Stimulated activated naive B cell treated with anti-CD40 and anti-IgM and Interleukin-4, amounts not matched to agents 10 μg/mL and 1 μg/mL and 100 μg/mL, for 72 hours (primary cell): ENCODE measurements around the gene LHPP.

Experiments used
- ATAC-seq, 2 donors: fragments of 150-1000 bp; cut with Tn5 transposase; replicated peaks; 2 replicates each; pipeline ENCODE4 v1.10.0; 2021; ENCODE audit warnings: moderate library complexity in 1 of 2
- DNase-seq: peaks from one replicate; pipeline ENCODE4 v3.0.0; 2021
- H3K27ac Mint-ChIP-seq: one replicate; pipeline ENCODE4 v1.8.0; 2022; ENCODE audit warnings: mild to moderate bottlenecking, mixed read lengths
- H3K27me3 Mint-ChIP-seq, 2 donors: one replicate each; pipeline ENCODE4 v1.8.0; 2022; ENCODE audit warnings: mixed read lengths in 2 of 2
- H3K36me3 Mint-ChIP-seq, 2 donors: one replicate each; pipeline ENCODE4 v1.8.0; 2022; ENCODE audit warnings: mixed read lengths in 2 of 2, mild to moderate bottlenecking in 1 of 2
- H3K4me1 Mint-ChIP-seq, 2 donors: one replicate each; pipeline ENCODE4 v1.8.0; 2022; ENCODE audit warnings: mixed read lengths in 2 of 2, mild to moderate bottlenecking in 1 of 2
- H3K4me3 Mint-ChIP-seq, 2 donors: one replicate each; pipeline ENCODE4 v1.8.0; 2022; ENCODE audit warnings: mild to moderate bottlenecking in 2 of 2, mixed read lengths in 2 of 2, moderate library complexity in 1 of 2
- H3K9me3 Mint-ChIP-seq, 2 donors: one replicate each; pipeline ENCODE4 v1.8.0; 2022; ENCODE audit warnings: mixed read lengths in 2 of 2, mild to moderate bottlenecking in 1 of 2

LHPP gene

GRCh38 chr10:124568848-124569622 is 107.4 kb downstream of the LHPP start:
- H3K4me3 Mint-ChIP-seq: peak overlapping the region in 1 of 2 donors; percentile 29
- peaks cover 4 to 7% of the 10 kb centered on the region in 2 donors for H3K9me3 Mint-ChIP-seq
- no peak overlapping the region for H3K27ac Mint-ChIP-seq
- H3K4me1 Mint-ChIP-seq: peaks cover 39 to 80% of the 10 kb centered on the region in 2 donors
- H3K27me3 Mint-ChIP-seq: no peaks in the 10 kb centered on the region
- no peak for DNase-seq
- peaks cover 4 to 5% of the 10 kb centered on the region in 2 donors for H3K36me3 Mint-ChIP-seq
- ATAC-seq: peak in 1 of 2 donors; percentile 63

- H3K27ac Mint-ChIP-seq: peak overlapping the region; percentile 20
These were observed 108.2 kb downstream of the LHPP start for GRCh38 chr10:124569623-124570470.

GRCh38 chr10:124570646-124571045 is 109.0 kb downstream of the LHPP start:
- Mint-ChIP-seq H3K4me3 (no peak overlapping the region), H3K9me3 (peaks cover 4 to 7% of the 10 kb centered on the region in 2 donors), H3K4me1 (peaks cover 44 to 75% of the 10 kb centered on the region in 2 donors), H3K36me3 (peaks cover 4 to 5% of the 10 kb centered on the region in 2 donors), H3K27ac (peak overlapping the region; percentile 14), H3K27me3 (no peaks in the 10 kb centered on the region)
- DNase-seq: no peak
- ATAC-seq: peak; percentile 48 to 49

More at GRCh38 chr10:124569623-124570470, 108.2 kb downstream of the LHPP start:
- Mint-ChIP-seq H3K27me3 (no peaks in the 10 kb centered on the region), H3K4me3 (no peak overlapping the region), H3K36me3 (peaks cover 4 to 5% of the 10 kb centered on the region in 2 donors), H3K4me1 (peaks cover 41 to 76% of the 10 kb centered on the region in 2 donors), H3K9me3 (peaks cover 4 to 7% of the 10 kb centered on the region in 2 donors)
- ATAC-seq (peak; percentile 70 to 73), DNase-seq (no peak)

GRCh38 chr10:124572751-124573150 is 111.1 kb downstream of the LHPP start:
- DNase-seq: no peak
- ATAC-seq: no peak
- Mint-ChIP-seq H3K36me3 (peaks cover 4 to 7% of the 10 kb centered on the region in 2 donors), H3K27ac (no peak overlapping the region), H3K4me3 (peak overlapping the region in 1 of 2 donors; percentile 19), H3K9me3 (peaks cover 4 to 7% of the 10 kb centered on the region in 2 donors), H3K4me1 (peaks cover 41 to 67% of the 10 kb centered on the region in 2 donors), H3K27me3 (no peaks in the 10 kb centered on the region)

GRCh38 chr10:124573726-124574455 is 112.3 kb downstream of the LHPP start:
- Mint-ChIP-seq H3K27me3 (no peaks in the 10 kb centered on the region), H3K36me3 (peaks cover 4 to 7% of the 10 kb centered on the region in 2 donors), H3K9me3 (peaks cover 4 to 7% of the 10 kb centered on the region in 2 donors), H3K27ac (no peak overlapping the region), H3K4me1 (peaks cover 48 to 72% of the 10 kb centered on the region in 2 donors), H3K4me3 (no peak overlapping the region)
- DNase-seq (no peak), ATAC-seq (no peak)

GRCh38 chr10:124574456-124575070 is 112.9 kb downstream of the LHPP start:
- Mint-ChIP-seq H3K4me3 (no peak overlapping the region), H3K36me3 (peaks cover 4 to 7% of the 10 kb centered on the region in 2 donors), H3K27ac (no peak overlapping the region), H3K4me1 (peaks cover 42 to 65% of the 10 kb centered on the region in 2 donors), H3K9me3 (peaks cover 4 to 7% of the 10 kb centered on the region in 2 donors), H3K27me3 (no peaks in the 10 kb centered on the region)
- ATAC-seq: no peak
- DNase-seq: no peak

GRCh38 chr10:124575107-124576035 is 113.7 kb downstream of the LHPP start:
- H3K36me3 Mint-ChIP-seq: peaks cover 4 to 7% of the 10 kb centered on the region in 2 donors
- peaks cover 4 to 7% of the 10 kb centered on the region in 2 donors for H3K9me3 Mint-ChIP-seq
- no peaks in the 10 kb centered on the region for H3K27me3 Mint-ChIP-seq
- H3K4me3 Mint-ChIP-seq: no peak overlapping the region
- ATAC-seq (no peak), DNase-seq (no peak)
- H3K4me1 Mint-ChIP-seq: peaks cover 34 to 57% of the 10 kb centered on the region in 2 donors
- H3K27ac Mint-ChIP-seq: no peak overlapping the region

- Mint-ChIP-seq H3K27ac (no peak overlapping the region), H3K9me3 (peaks cover 3 to 4% of the 10 kb centered on the region in 2 donors), H3K36me3 (peaks cover 0 to 7% of the 10 kb centered on the region in 2 donors), H3K27me3 (no peaks in the 10 kb centered on the region), H3K4me1 (peaks cover 22 to 43% of the 10 kb centered on the region in 2 donors), H3K4me3 (no peak overlapping the region)
- DNase-seq: no peak
- no peak for ATAC-seq
These were observed 115.2 kb downstream of the LHPP start for GRCh38 chr10:124576526-124577420.

GRCh38 chr10:124577651-124578050 is 116.0 kb downstream of the LHPP start:
- Mint-ChIP-seq H3K4me1 (peaks cover 20 to 38% of the 10 kb centered on the region in 2 donors), H3K9me3 (peaks cover 3 to 4% of the 10 kb centered on the region in 2 donors), H3K36me3 (peaks cover 0 to 7% of the 10 kb centered on the region in 2 donors), H3K4me3 (no peak overlapping the region), H3K27me3 (no peaks in the 10 kb centered on the region), H3K27ac (no peak overlapping the region)
- ATAC-seq (no peak), DNase-seq (no peak)

- peaks cover 0 to 9% of the 10 kb centered on the region in 2 donors for H3K36me3 Mint-ChIP-seq
- no peaks in the 10 kb centered on the region for H3K27me3 Mint-ChIP-seq
- H3K27ac Mint-ChIP-seq: no peak overlapping the region
- peaks cover 21 to 45% of the 10 kb centered on the region in 2 donors for H3K4me1 Mint-ChIP-seq
- ATAC-seq (no peak), DNase-seq (no peak)
- no peak overlapping the region for H3K4me3 Mint-ChIP-seq
- H3K9me3 Mint-ChIP-seq: peaks cover 4% of the 10 kb centered on the region in 2 donors
These were observed 116.8 kb downstream of the LHPP start for GRCh38 chr10:124578231-124579010.

- Mint-ChIP-seq H3K4me3 (no peak overlapping the region), H3K27ac (no peak overlapping the region), H3K27me3 (no peaks in the 10 kb centered on the region), H3K4me1 (peaks cover 21 to 47% of the 10 kb centered on the region in 2 donors), H3K9me3 (peaks cover 4% of the 10 kb centered on the region in 2 donors), H3K36me3 (peaks cover 0 to 11% of the 10 kb centered on the region in 2 donors)
- DNase-seq (no peak), ATAC-seq (no peak)
These were observed 117.4 kb downstream of the LHPP start for GRCh38 chr10:124579011-124579399.
